Measurements from ENCODE around the gene BTLA.

DNA sequence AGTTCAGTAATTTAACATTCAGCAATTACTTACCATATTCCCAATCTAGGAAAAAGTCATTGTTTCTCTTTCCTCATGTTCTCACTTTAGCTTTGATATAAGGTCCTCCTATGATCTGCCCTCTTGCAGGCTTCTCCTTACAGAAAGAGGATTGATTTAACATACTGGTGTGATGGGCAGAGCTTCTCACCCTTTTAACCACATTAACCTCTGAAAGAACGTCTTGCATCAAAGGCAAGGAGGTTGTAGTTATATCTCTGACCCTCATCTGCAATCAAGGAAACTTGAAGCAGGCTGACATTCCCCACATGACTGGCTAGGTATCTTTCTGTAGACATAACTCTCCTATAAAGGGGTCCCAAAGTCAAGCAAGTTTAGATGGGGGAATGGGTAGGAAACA, 39.5 kb downstream of the BTLA start:
- TF ChIP-seq POLR2A (IDR thresholded peaks at IDR 0.05; ENCODE audit: low read depth, low read length) (peak; percentile 46; the same call in 1 of the 2 replicates), POLR2AphosphoS5 (IDR thresholded peaks at IDR 0.05; ENCODE audit: low read depth, low read length) (no peak), TAF1 (IDR thresholded peaks at IDR 0.05; ENCODE audit: borderline replicate concordance, low read depth, low read length) (no peak)

Data from GM12892 (cell line).